SK-N-SH (cell line): ENCODE measurements around the gene TRIM38. TPM values are rescaled to one million over a fixed set of nuclear protein-coding genes. Genes with fewer than 3 reads are reported as not detected.

ENCODE experiments used
- CTCF ChIA-PET: fragments of 300-600, 350-600 bp; formaldehyde crosslinking; extraction: SDS; loops from one replicate; lab custom pipeline; 2021; lab: Yijun Ruan, JAX
- POLR2A ChIA-PET: fragments of 350-600 bp; sonication (Branson Sonifier 250); formaldehyde crosslinking; extraction: SDS; loops from one replicate; lab custom pipeline; 2020; ENCODE audit warnings: antibody characterized with exemption, inconsistent platforms; lab: Yijun Ruan, JAX
- DNase-seq: peaks from one replicate; pipeline ENCODE4 v3.0.0; 2012
- H2AFZ ChIP-seq: fragments of 200-600 bp; sonication (generic); 2 replicates; pipeline ENCODE4 v1.8.1; 2016; ENCODE audit warnings: antibody characterized with exemption, mild to moderate bottlenecking, low read depth
- H3F3A ChIP-seq: fragments of 200-600 bp; sonication (generic); replicated peaks from 2 replicates; pipeline ENCODE3; 2016; ENCODE audit warnings: antibody characterized with exemption, mild to moderate bottlenecking; ENCODE audit not compliant: insufficient read depth
- H3K27ac ChIP-seq, 2 experiments: fragments of 200-500 bp in 1 of 2; fragments of 200-600 bp in 1 of 2; sonication (Bioruptor generic) in 1 of 2; sonication (generic), shearing (Covaris generic) in 1 of 2; 2 replicates each; pipeline versions ENCODE4 v1.5.1 to v1.6.1; 2014 to 2016; ENCODE audit warnings: low read depth in 2 of 2, inconsistent platforms in 1 of 2, low read length in 1 of 2, mild to moderate bottlenecking in 1 of 2, mixed read lengths in 1 of 2
- H3K27me3 ChIP-seq: fragments of 200-600 bp; sonication (generic), shearing (Covaris generic); 2 replicates; pipeline ENCODE4 v1.6.1; 2016; ENCODE audit warnings: mixed run types; ENCODE audit not compliant: insufficient read depth
- H3K36me3 ChIP-seq, 2 experiments: fragments of 200-500 bp in 1 of 2; fragments of 200-600 bp in 1 of 2; sonication (Bioruptor generic) in 1 of 2; sonication (generic) in 1 of 2; replicated peaks in 1 of 2; 2 replicates each; pipeline versions ENCODE3 to v1.5.1; 2014 to 2016; ENCODE audit warnings: low read length in 1 of 2, mild to moderate bottlenecking in 1 of 2; ENCODE audit not compliant: insufficient read depth in 2 of 2, control insufficient read depth in 1 of 2
- H3K4me1 ChIP-seq, 2 experiments: fragments of 200-500 bp in 1 of 2; fragments of 200-600 bp in 1 of 2; sonication (Bioruptor generic) in 1 of 2; sonication (generic), shearing (Covaris generic) in 1 of 2; 2 replicates each; pipeline versions ENCODE4 v1.5.1 to v1.6.1; 2014 to 2016; ENCODE audit warnings: low read depth in 1 of 2, low read length in 1 of 2, mixed run types in 1 of 2; ENCODE audit not compliant: insufficient read depth in 2 of 2, control insufficient read depth in 1 of 2
- H3K4me2 ChIP-seq: fragments of 200-600 bp; sonication (generic), shearing (Covaris generic); 2 replicates; pipeline ENCODE4 v1.6.1; 2017; ENCODE audit warnings: mixed run types
- H3K4me3 ChIP-seq, 2 experiments: fragments of 200-500 bp in 1 of 2; fragments of 200-600 bp in 1 of 2; sonication (Bioruptor generic) in 1 of 2; sonication (generic), shearing (Covaris generic) in 1 of 2; 2 replicates each; pipeline versions ENCODE4 v1.5.1 to v1.8.1; 2014 to 2016; ENCODE audit warnings: low read depth in 2 of 2, inconsistent platforms in 1 of 2, low read length in 1 of 2, mild to moderate bottlenecking in 1 of 2, mixed read lengths in 1 of 2, moderate library complexity in 1 of 2
- H3K79me2 ChIP-seq: fragments of 200-600 bp; sonication (generic); 2 replicates; pipeline ENCODE4 v1.8.1; 2017; ENCODE audit warnings: mild to moderate bottlenecking; ENCODE audit not compliant: insufficient read depth
- H3K9ac ChIP-seq: fragments of 200-600 bp; sonication (generic); 2 replicates; pipeline ENCODE4 v1.6.1; 2017; ENCODE audit warnings: mixed run types
- H3K9me2 ChIP-seq: fragments of 200-600 bp; sonication (generic); 2 replicates; pipeline ENCODE4 v1.6.1; 2017; ENCODE audit warnings: mixed run types
- H3K9me3 ChIP-seq: fragments of 200-600 bp; sonication (generic); 2 replicates; pipeline ENCODE4 v1.6.1; 2017; ENCODE audit warnings: mixed run types, mild to moderate bottlenecking, moderate library complexity
- H4K20me1 ChIP-seq: fragments of 200-600 bp; sonication (generic); 2 replicates; pipeline ENCODE4 v1.6.1; 2017; ENCODE audit warnings: mild to moderate bottlenecking, mixed run types; ENCODE audit not compliant: insufficient read depth
- CTCF ChIP-seq: fragments of 200-600 bp; sonication (generic); IDR thresholded peaks from 2 replicates; pipeline ENCODE4 v1.6.1; 2017; ENCODE audit warnings: antibody characterized with exemption, mild to moderate bottlenecking, moderate library complexity
- EZH2phosphoT487 ChIP-seq: fragments of 200-600 bp; sonication (generic); IDR thresholded peaks from 2 replicates; pipeline ENCODE4 v1.6.1; 2017; ENCODE audit warnings: low read depth, mixed run types, mild to moderate bottlenecking, antibody characterized with exemption, moderate library complexity, borderline replicate concordance
- JUND ChIP-seq: IDR thresholded peaks from 2 replicates; pipeline ENCODE4 v1.4.0; 2012
- NRF1 ChIP-seq: IDR thresholded peaks from 2 replicates; pipeline ENCODE4 v1.6.1; 2012; ENCODE audit warnings: low read depth, mild to moderate bottlenecking, low read length
- POLR2AphosphoS5 ChIP-seq: IDR thresholded peaks from 2 replicates; pipeline ENCODE4 v1.6.1; 2012; ENCODE audit warnings: low read depth, low read length
- RAD21 ChIP-seq: IDR thresholded peaks from 2 replicates; pipeline ENCODE4 v1.6.1; 2012; ENCODE audit warnings: mild to moderate bottlenecking, low read length
- RXRA ChIP-seq: IDR thresholded peaks from 2 replicates; pipeline ENCODE4 v1.4.0; 2012; ENCODE audit warnings: low read depth, mild to moderate bottlenecking, borderline replicate concordance
- TCF12 ChIP-seq: IDR thresholded peaks from 2 replicates; pipeline ENCODE4 v1.4.0; 2012
- WGBS: methylation state at CpG from one replicate; pipeline ENCODE4 v1.1.6; 2017; ENCODE audit warnings: low lambda C conversion rate; 5-methylcytosine and 5-hydroxymethylcytosine counted together
- polyA plus RNA-seq, 3 experiments: library from polyadenylated mRNA; depleted of rRNA; stranded (reverse); fragments of >200 nt; gene quantifications; 2 replicates each; pipeline ENCODE4 v1.2.3, GENCODE V29; 2012

Gene TRIM38
- polyA plus RNA-seq, 1 of the 3 experiments (the other 2 are of a cell fraction): 0.62 TPM

GRCh38 chr6:26030716-26031115 is 68.1 kb downstream of the TRIM38 start:
- peak overlapping the region in 1 of 2 experiments; percentile 73; a peak in 2 of 4 replicates for H3K4me3 ChIP-seq

GRCh38 chr6:26031151-26031594 is 68.6 kb downstream of the TRIM38 start:
- H2AFZ ChIP-seq: peak overlapping the region; percentile 69; the same call in 1 of the 2 replicates
- H3K4me3 ChIP-seq: peak overlapping the region; percentile 73 to 84
- 3% methylated on average over 5 of the region's 5 CpGs for WGBS
- H3K27me3 ChIP-seq: no peaks in the 10 kb centered on the region
- peak overlapping the region; percentile 92 to 99 for H3K27ac ChIP-seq
- CTCF ChIA-PET: interaction anchor here (0.8 to 3.5 kb wide), 3 partner anchors 10 to 219 kb away, joined by 4 to 18 read pairs (median 4); a partner anchor contains a TSS
- peaks cover 57% of the 10 kb centered on the region for H3F3A ChIP-seq
- no peaks in the 10 kb centered on the region for H3K79me2 ChIP-seq
- no peaks in the 10 kb centered on the region for H4K20me1 ChIP-seq
- DNase-seq: no peak
- H3K9me3 ChIP-seq: no peaks in the 10 kb centered on the region
- no peaks in the 10 kb centered on the region for H3K9me2 ChIP-seq
- TF ChIP-seq RXRA: no peak
- peak; percentile 28 for TF ChIP-seq POLR2AphosphoS5
- 0 out of 2 replicates have a peak, but pooled peaks have one; percentile 3 for TF ChIP-seq JUND
- TF ChIP-seq, all 33 proteins: peak for 2
- Histone ChIP-seq H3K36me3 (no peaks in the 10 kb centered on the region), H3K9ac (peak overlapping the region; percentile 83), H3K4me1 (peaks cover 10 to 23% of the 10 kb centered on the region in 2 experiments; a peak in 3 of 4 replicates), H3K4me2 (peak overlapping the region; percentile 76)
- POLR2A ChIA-PET: interaction anchor here (0.6 to 7.1 kb wide), 17 partner anchors 10 to 1862 kb away, joined by 3 to 166 read pairs (median 13); a partner anchor contains a TSS

More at GRCh38 chr6:26030716-26031115, 68.1 kb downstream of the TRIM38 start:
- Histone ChIP-seq H3K27me3 (no peaks in the 10 kb centered on the region), H3F3A (peaks cover 62% of the 10 kb centered on the region), H3K36me3 (no peaks in the 10 kb centered on the region), H4K20me1 (no peaks in the 10 kb centered on the region), H3K9me3 (no peaks in the 10 kb centered on the region), H3K9me2 (no peaks in the 10 kb centered on the region), H2AFZ (no peak overlapping the region), H3K27ac (peak overlapping the region; percentile 92 to 99), H3K4me2 (0 out of 2 replicates have a peak overlapping the region, but pooled peaks have one; percentile 20), H3K79me2 (no peaks in the 10 kb centered on the region), H3K4me1 (peaks cover 14 to 23% of the 10 kb centered on the region in 2 experiments; a peak in 3 of 4 replicates), H3K9ac (peak overlapping the region; percentile 83; the same call in 1 of the 2 replicates)
- TF ChIP-seq TCF12 (no peak), RAD21 (no peak), NRF1 (no peak), EZH2phosphoT487 (no peak), CTCF (no peak)
- 25% methylated on average over 3 of the region's 3 CpGs for WGBS
- DNase-seq: no peak
- POLR2A ChIA-PET: interaction anchor here (0.6 to 7.1 kb wide), 11 partner anchors 9 to 1836 kb away, joined by 3 to 166 read pairs (median 22); a partner anchor contains a TSS
- CTCF ChIA-PET: interaction anchor here (1.9 to 3.5 kb wide), 2 partner anchors 10 to 13 kb away, joined by 4 to 18 read pairs; a partner anchor contains a TSS
